Measurements from ENCODE around the gene TBX21.

Gene TBX21

GRCh38 chr17:47733047-47733673 is at the start of gene TBX21:
Gene TBX21, plus strand, starts transcription at chr17:47733236. Its CDS starts 219 bp downstream, at chr17:47733455.
- DNase-seq, result peak; percentile 57 to 70

GRCh38 chr17:47684025-47684424 is 49.0 kb upstream of the TBX21 start:
- DNase-seq, result no peak

GRCh38 chr17:47684535-47685193 is 48.4 kb upstream of the TBX21 start:
- DNase-seq, result no peak

- no peak for DNase-seq
These were observed 47.3 kb upstream of the TBX21 start for GRCh38 chr17:47685556-47686275.

GRCh38 chr17:47686276-47686635 is 46.8 kb upstream of the TBX21 start:
- no peak for DNase-seq

- DNase-seq, result no peak
These were observed 46.2 kb upstream of the TBX21 start for GRCh38 chr17:47686664-47687327.

GRCh38 chr17:47687328-47687690 is 45.7 kb upstream of the TBX21 start:
- no peak for DNase-seq

GRCh38 chr17:47687748-47688147 is 45.3 kb upstream of the TBX21 start:
- no peak for DNase-seq

- DNase-seq, result peak; percentile 51 to 91
These were observed 42.9 kb upstream of the TBX21 start for GRCh38 chr17:47690121-47690520.

- DNase-seq, result no peak
These were observed 40.7 kb upstream of the TBX21 start for GRCh38 chr17:47692137-47692894.

- DNase-seq, result no peak
These were observed 39.9 kb upstream of the TBX21 start for GRCh38 chr17:47692895-47693730.

GRCh38 chr17:47693731-47694580 is 39.1 kb upstream of the TBX21 start, which contains the start of gene TBKBP1:
Gene TBKBP1, plus strand, starts transcription at chr17:47694161. Its CDS starts 1,952 bp downstream, at chr17:47696113.
- DNase-seq, result no peak

GRCh38 chr17:47694581-47695428 is 38.2 kb upstream of the TBX21 start:
- DNase-seq, result peak; percentile 57 to 72

- DNase-seq, result peak; percentile 63 to 87
These were observed 37.3 kb upstream of the TBX21 start for GRCh38 chr17:47695429-47696376.

GRCh38 chr17:47696717-47697642 is 36.1 kb upstream of the TBX21 start:
- DNase-seq, result no peak

- no peak for DNase-seq
These were observed 34.9 kb upstream of the TBX21 start for GRCh38 chr17:47697906-47698711.

All from inflammatory macrophage treated with lipopolysaccharide for 1 hour (primary cell).